ENCODE results near the gene LGALS14. TPM values are rescaled to one million over a fixed set of nuclear protein-coding genes. Genes with fewer than 3 reads are reported as not detected.

LGALS14 gene
- polyA plus RNA-seq, 3 donors = not detected

DNA sequence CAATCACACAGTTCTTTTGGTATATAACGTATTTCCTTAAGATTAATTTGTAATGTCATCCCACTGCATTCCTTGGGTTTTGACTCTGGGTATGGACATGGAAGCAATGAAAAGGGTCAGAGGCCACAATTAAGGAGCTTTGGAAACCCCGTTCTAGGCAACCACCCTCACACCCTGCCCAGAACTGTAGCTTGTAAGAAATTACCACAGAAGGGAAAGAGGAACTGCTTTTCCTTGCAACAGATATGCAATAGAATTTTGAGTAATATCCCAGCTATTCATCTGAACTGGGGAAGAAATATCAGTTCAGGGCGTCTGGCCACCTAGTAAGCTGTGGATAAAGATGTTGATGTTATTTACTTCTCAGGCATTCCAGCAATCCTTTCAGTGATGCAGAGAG is 34.5 kb downstream of the LGALS14 start:
- peaks cover 4% of the 10 kb centered on the region for H3K4me1 Mint-ChIP-seq
- H3K9me3 Mint-ChIP-seq = no peaks in the 10 kb centered on the region
- peaks cover 4 to 19% (median 13%) of the 10 kb centered on the region in 3 donors for H3K27me3 Mint-ChIP-seq (ENCODE audit: low read depth in 3 of 3)
- TF ChIP-seq CTCF (IDR thresholded peaks at IDR 0.05) = no peak
- no peaks in the 10 kb centered on the region for H3K36me3 ChIP-seq (replicated peaks in 1 of 2; ENCODE audit: control insufficient read depth in 1 of 2, insufficient read depth in 2 of 2, low read length in 2 of 2)
- no CpG with 5 or more reads among the region's 3 CpGs for WGBS (ENCODE audit: insufficient coverage)
- no peak overlapping the region for H3K27ac Mint-ChIP-seq
- no peaks in the 10 kb centered on the region for H4K20me1 ChIP-seq (ENCODE audit: insufficient read depth, low read length)
- no peak overlapping the region for H3K4me3 ChIP-seq (replicated peaks in 1 of 3; ENCODE audit: low read depth in 2 of 3, low read length in 3 of 3)
- peak overlapping the region in 1 of 2 donors; percentile 1 for H3K4me3 Mint-ChIP-seq
- H3K36me3 Mint-ChIP-seq = no peaks in the 10 kb centered on the region
- peaks cover 0 to 5% of the 10 kb centered on the region in 2 donors for H3K4me1 ChIP-seq (ENCODE audit: control insufficient read depth in 1 of 2, insufficient read depth in 2 of 2, low read length in 2 of 2)
- H3K27ac ChIP-seq (ENCODE audit: low read depth in 1 of 2, low read length in 2 of 2) = no peak overlapping the region
- intact Hi-C loops (cut with micrococcal nuclease) = no loop called here
- no peaks in the 10 kb centered on the region for H3K27me3 ChIP-seq (ENCODE audit: control insufficient read depth in 2 of 2, insufficient read depth in 2 of 2, low read length in 2 of 2)
- no peak overlapping the region for H2AFZ ChIP-seq (ENCODE audit: insufficient read depth, low read depth, low read length, poor library complexity, severe bottlenecking)
- H3K9ac ChIP-seq (ENCODE audit: insufficient read depth, low read length, poor library complexity, severe bottlenecking) = no peak overlapping the region
- H3K4me2 ChIP-seq (replicated peaks; ENCODE audit: extremely low read depth, low read length, poor library complexity, severe bottlenecking) = no peak overlapping the region
- no peaks in the 10 kb centered on the region for H3K9me3 ChIP-seq (replicated peaks in 1 of 2; ENCODE audit: control insufficient read depth in 1 of 2, insufficient read depth in 1 of 2, low read length in 2 of 2)
- no peaks in the 10 kb centered on the region for H3K79me2 ChIP-seq (ENCODE audit: insufficient read depth, low read length)
- peak in 1 of 3 donors; percentile 6 for DNase-seq

- H3K9me3 ChIP-seq (replicated peaks in 1 of 2; ENCODE audit: control insufficient read depth in 1 of 2, insufficient read depth in 1 of 2, low read length in 2 of 2) = no peaks in the 10 kb centered on the region
- intact Hi-C loops (cut with micrococcal nuclease) = no loop called here
- H3K27me3 ChIP-seq (ENCODE audit: control insufficient read depth in 2 of 2, insufficient read depth in 2 of 2, low read length in 2 of 2) = no peaks in the 10 kb centered on the region
- H3K79me2 ChIP-seq (ENCODE audit: insufficient read depth, low read length) = no peaks in the 10 kb centered on the region
- no peaks in the 10 kb centered on the region for H4K20me1 ChIP-seq (ENCODE audit: insufficient read depth, low read length)
- DNase-seq = no peak
- peaks cover 4% of the 10 kb centered on the region for H3K4me1 Mint-ChIP-seq
- H3K27ac Mint-ChIP-seq = no peak overlapping the region
- no peak overlapping the region for H2AFZ ChIP-seq (ENCODE audit: insufficient read depth, low read depth, low read length, poor library complexity, severe bottlenecking)
- H3K9ac ChIP-seq (ENCODE audit: insufficient read depth, low read length, poor library complexity, severe bottlenecking) = no peak overlapping the region
- TF ChIP-seq CTCF (IDR thresholded peaks at IDR 0.05) = no peak
- WGBS (ENCODE audit: insufficient coverage) = no CpG with 5 or more reads among the region's 1 CpG
- H3K4me1 ChIP-seq (ENCODE audit: control insufficient read depth in 1 of 2, insufficient read depth in 2 of 2, low read length in 2 of 2) = peaks cover 0 to 5% of the 10 kb centered on the region in 2 donors
- H3K36me3 Mint-ChIP-seq = no peaks in the 10 kb centered on the region
- no peak overlapping the region for H3K4me3 Mint-ChIP-seq
- no peaks in the 10 kb centered on the region for H3K9me3 Mint-ChIP-seq
- no peak overlapping the region for H3K27ac ChIP-seq (ENCODE audit: low read depth in 1 of 2, low read length in 2 of 2)
- no peak overlapping the region for H3K4me2 ChIP-seq (replicated peaks; ENCODE audit: extremely low read depth, low read length, poor library complexity, severe bottlenecking)
- no peak overlapping the region for H3K4me3 ChIP-seq (replicated peaks in 1 of 3; ENCODE audit: low read depth in 2 of 3, low read length in 3 of 3)
- no peaks in the 10 kb centered on the region for H3K36me3 ChIP-seq (replicated peaks in 1 of 2; ENCODE audit: control insufficient read depth in 1 of 2, insufficient read depth in 2 of 2, low read length in 2 of 2)
- H3K27me3 Mint-ChIP-seq (ENCODE audit: low read depth in 3 of 3) = peaks cover 4 to 17% (median 12%) of the 10 kb centered on the region in 3 donors
Observed at GRCh38 chr19:39740395-39740794, 36.1 kb downstream of the LGALS14 start.
